H1 (cell line): Measurements from ENCODE around the gene GADD45B. TPM values are rescaled to one million over a fixed set of nuclear protein-coding genes. Genes with fewer than 3 reads are reported as not detected.

Experiments
- CTCF ChIA-PET: fragments of 300-600 bp; sonication (Branson Sonifier 250); formaldehyde crosslinking; loops from one replicate; lab custom pipeline; 2021; ENCODE audit not compliant: partially characterized antibody; lab: Charles Lee
- POLR2A ChIA-PET: fragments of 300-600 bp; sonication (Branson Sonifier 250); formaldehyde crosslinking; loops from one replicate; lab custom pipeline; 2021; ENCODE audit warnings: inconsistent platforms; ENCODE audit not compliant: partially characterized antibody; lab: Charles Lee
- DNase-seq, 2 experiments: peaks; one replicate each; pipeline versions ENCODE4 v3.0.0 to v3.0.0-alpha.2; 2010 to 2022; ENCODE audit warnings: low spot score in 2 of 2, low read depth in 1 of 2, mixed read lengths in 1 of 2
- FAIRE-seq: peaks from 2 replicates; lab custom pipeline; 2011; peaks lifted over from hg19 to GRCh38; lab: Jason Lieb, UNC
- H2AFZ ChIP-seq: 2 replicates; pipeline ENCODE4 v1.8.1; 2012; ENCODE audit warnings: low read length, inconsistent platforms
- H2AK5ac ChIP-seq: 2 replicates; pipeline ENCODE4 v1.6.1; 2013; ENCODE audit warnings: low read depth, low read length
- H2BK120ac ChIP-seq: replicated peaks from 2 replicates; pipeline ENCODE3; 2013; ENCODE audit warnings: low read depth, low read length, inconsistent platforms
- H2BK12ac ChIP-seq: 2 replicates; pipeline ENCODE4 v1.6.1; 2013; ENCODE audit warnings: low read depth, low read length
- H2BK15ac ChIP-seq: 2 replicates; pipeline ENCODE4 v1.6.1; 2013; ENCODE audit warnings: low read length
- H2BK20ac ChIP-seq: 2 replicates; pipeline ENCODE4 v1.6.1; 2013; ENCODE audit warnings: low read length
- H2BK5ac ChIP-seq: 2 replicates; pipeline ENCODE4 v1.6.1; 2013; ENCODE audit warnings: low read depth, low read length
- H3K14ac ChIP-seq: 2 replicates; pipeline ENCODE4 v1.6.1; 2013; ENCODE audit warnings: inconsistent platforms; ENCODE audit not compliant: insufficient read length
- H3K18ac ChIP-seq: 2 replicates; pipeline ENCODE4 v1.6.1; 2013; ENCODE audit warnings: low read length; ENCODE audit errors: extremely low read depth
- H3K23ac ChIP-seq: 2 replicates; pipeline ENCODE4 v1.6.1; 2013; ENCODE audit warnings: inconsistent platforms; ENCODE audit not compliant: insufficient read length
- H3K23me2 ChIP-seq: 2 replicates; pipeline ENCODE4 v1.6.1; 2013; ENCODE audit warnings: low read depth, low read length
- H3K27ac ChIP-seq: 2 replicates; pipeline ENCODE4 v1.6.1; 2011; ENCODE audit warnings: low read depth, low read length, inconsistent platforms
- H3K27me3 ChIP-seq, 4 experiments: replicated peaks in 1 of 4; 1 replicate in 1 of 4; 2 replicates in 3 of 4; pipeline versions ENCODE4 v1.6.1 to v1.8.1; 2011 to 2013; ENCODE audit warnings: low read length in 3 of 4, mild to moderate bottlenecking in 3 of 4, inconsistent platforms in 2 of 4, mixed read lengths in 2 of 4, moderate library complexity in 1 of 4; ENCODE audit not compliant: control insufficient read depth in 3 of 4, insufficient read depth in 3 of 4; ENCODE audit errors: extremely low read depth in 1 of 4
- H3K36me3 ChIP-seq, 4 experiments: 2 replicates each; pipeline versions ENCODE4 v1.6.1 to v1.8.1; 2011 to 2013; ENCODE audit warnings: mild to moderate bottlenecking in 4 of 4, low read length in 3 of 4, moderate library complexity in 2 of 4, control low read depth in 1 of 4, inconsistent platforms in 1 of 4; ENCODE audit not compliant: insufficient read depth in 4 of 4, control insufficient read depth in 2 of 4
- H3K4ac ChIP-seq: replicated peaks from 2 replicates; pipeline ENCODE3; 2013; ENCODE audit warnings: low read length, low read depth, mixed read lengths, inconsistent platforms; ENCODE audit not compliant: insufficient read length
- H3K4me1 ChIP-seq, 4 experiments: replicated peaks in 1 of 4; 1 replicate in 1 of 4; 2 replicates in 3 of 4; pipeline versions ENCODE4 v1.6.1 to v1.8.1; 2011 to 2013; ENCODE audit warnings: low read length in 3 of 4, inconsistent platforms in 2 of 4, mixed read lengths in 1 of 4; ENCODE audit not compliant: insufficient read depth in 4 of 4, control insufficient read depth in 3 of 4
- H3K4me2 ChIP-seq, 2 experiments: 2 replicates each; pipeline versions ENCODE4 v1.6.1 to v1.8.1; 2011 to 2013; ENCODE audit warnings: low read depth in 2 of 2, low read length in 2 of 2, control low read depth in 1 of 2, inconsistent platforms in 1 of 2, mild to moderate bottlenecking in 1 of 2; ENCODE audit not compliant: insufficient read depth in 1 of 2
- H3K4me3 ChIP-seq, 4 experiments: fragments of 200-600, 300-600 bp in 1 of 4; sonication (generic), shearing (Covaris generic), sonication (Bioruptor Twin) in 1 of 4; 2 replicates each; pipeline versions ENCODE4 v1.5.1 to v1.8.1; 2011 to 2016; ENCODE audit warnings: low read length in 4 of 4, low read depth in 3 of 4, control low read depth in 2 of 4, inconsistent platforms in 2 of 4, mild to moderate bottlenecking in 2 of 4, mixed read lengths in 1 of 4, moderate library complexity in 1 of 4; ENCODE audit not compliant: insufficient read depth in 2 of 4; ENCODE audit errors: extremely low read depth in 1 of 4
- H3K56ac ChIP-seq: replicated peaks from 2 replicates; pipeline ENCODE3; 2013; ENCODE audit warnings: low read depth, mild to moderate bottlenecking, mixed read lengths, low read length, inconsistent platforms; ENCODE audit not compliant: insufficient read length
- H3K79me1 ChIP-seq: 2 replicates; pipeline ENCODE4 v1.6.1; 2013; ENCODE audit warnings: low read depth, low read length, control low read depth
- H3K79me2 ChIP-seq, 2 experiments: 2 replicates each; pipeline versions ENCODE4 v1.6.1 to v1.8.1; 2012 to 2013; ENCODE audit warnings: low read length in 2 of 2, mild to moderate bottlenecking in 2 of 2, inconsistent platforms in 1 of 2; ENCODE audit not compliant: insufficient read depth in 2 of 2, control insufficient read depth in 1 of 2
- H3K9ac ChIP-seq, 4 experiments: replicated peaks in 1 of 4; 1 replicate in 1 of 4; 2 replicates in 3 of 4; pipeline versions ENCODE4 v1.6.1 to v1.8.1; 2011 to 2013; ENCODE audit warnings: low read depth in 3 of 4, low read length in 3 of 4, control low read depth in 2 of 4, mild to moderate bottlenecking in 2 of 4, moderate library complexity in 2 of 4, inconsistent platforms in 1 of 4; ENCODE audit errors: extremely low read depth in 1 of 4
- H3K9me3 ChIP-seq, 2 experiments: 2 replicates each; pipeline versions ENCODE4 v1.6.1 to v1.8.1; 2012 to 2013; ENCODE audit warnings: mild to moderate bottlenecking in 2 of 2, moderate library complexity in 2 of 2, control low read depth in 1 of 2, inconsistent platforms in 1 of 2, low read depth in 1 of 2, low read length in 1 of 2, mixed read lengths in 1 of 2; ENCODE audit not compliant: insufficient read depth in 2 of 2
- H4K20me1 ChIP-seq, 2 experiments: replicated peaks in 1 of 2; 2 replicates each; pipeline versions ENCODE3 to v1.8.1; 2011 to 2013; ENCODE audit warnings: inconsistent platforms in 2 of 2, low read length in 2 of 2, mild to moderate bottlenecking in 1 of 2; ENCODE audit not compliant: insufficient read depth in 2 of 2, control insufficient read depth in 1 of 2
- H4K5ac ChIP-seq: 2 replicates; pipeline ENCODE4 v1.6.1; 2013; ENCODE audit warnings: low read length, low read depth, mixed read lengths, inconsistent platforms; ENCODE audit not compliant: insufficient read length
- H4K8ac ChIP-seq: 2 replicates; pipeline ENCODE4 v1.8.0; 2013; ENCODE audit warnings: mild to moderate bottlenecking, moderate library complexity, low read length, inconsistent platforms; ENCODE audit not compliant: insufficient read depth; ENCODE audit errors: extremely low read depth
- H4K91ac ChIP-seq: replicated peaks from 2 replicates; pipeline ENCODE3; 2013; ENCODE audit warnings: low read length, mixed read lengths, inconsistent platforms; ENCODE audit not compliant: insufficient read length
- YY1 ChIP-seq: IDR thresholded peaks from 2 replicates; pipeline ENCODE4 v1.6.1; 2011; ENCODE audit warnings: low read depth, mild to moderate bottlenecking, low read length
- ZNF274 ChIP-seq: IDR thresholded peaks from 2 replicates; pipeline ENCODE4 v1.7.0; 2012; ENCODE audit warnings: low read length, borderline replicate concordance; ENCODE audit errors: extremely low read depth
- WGBS, 2 experiments: shearing (Covaris generic) in 1 of 2; methylation state at CpG; one replicate each; pipeline versions ENCODE4 v1.1.6 to v1.1.7; 2013 to 2015; ENCODE audit warnings: low lambda C conversion rate in 2 of 2, mixed read lengths in 2 of 2, inconsistent platforms in 1 of 2, low coverage in 1 of 2, missing lambda C conversion rate in 1 of 2; ENCODE audit not compliant: insufficient replicate concordance in 2 of 2, insufficient coverage in 1 of 2, insufficient read length in 1 of 2; ENCODE audit errors: extremely low coverage in 1 of 2, missing lambda C conversion rate in 1 of 2; 5-methylcytosine and 5-hydroxymethylcytosine counted together
- microRNA-seq, 2 experiments: library from miRNA; unstranded; fragments of <30 nt; microRNA quantifications; one replicate each; pipeline versions ENCODE4 to v1.2.0, GENCODE V29; 2016 to 2020; ENCODE audit warnings: borderline microRNAs expressed in 2 of 2, borderline number of aligned reads in 2 of 2, borderline replicate concordance in 1 of 2
- polyA plus RNA-seq, 7 experiments: library from polyadenylated mRNA; depleted of rRNA in 3 of 7; stranded (reverse) in 5 of 7; unstranded in 2 of 7; fragments of >200 nt in 5 of 7; fragments of 200-250 nt in 2 of 7; gene quantifications; 1 replicate in 5 of 7; 2 replicates in 1 of 7; 4 replicates in 1 of 7; pipeline versions ENCODE4 v1.2.1 to v1.2.3, GENCODE V29; 2011 to 2013; ENCODE audit warnings: missing spikeins in 2 of 7, mixed read lengths in 2 of 7
- small RNA-seq: library from polyadenylated mRNA; stranded (forward); fragments of <200 nt; extraction: miRNeasy Mini kit (QIAGEN cat#:217004); gene quantifications from one replicate; pipeline ENCODE3, GENCODE V24; 2013; ENCODE audit not compliant: insufficient read depth
- total RNA-seq: library from RNA; stranded (reverse); fragmentation: NEBNext Ultra II Directional; extraction: Animal tissue kit (Norgen Biotek cat#: 25700); gene quantifications from 2 replicates; pipeline ENCODE4 v1.2.1, GENCODE V29; 2021

The GADD45B gene
- total and polyA plus RNA-seq, 2 of the 8 experiments (the other 6 are each of a cell fraction or from before 2014, with no cell fraction given) = 7.4 to 11.4 TPM

- no peak overlapping the region for H3K4me3 ChIP-seq
- TF ChIP-seq ZNF274 (no peak), YY1 (no peak)
- TF ChIP-seq, all 59 proteins: peak for 0
- H2AFZ ChIP-seq = no peak overlapping the region
- no peaks in the 10 kb centered on the region for H3K9me3 ChIP-seq
- no peak overlapping the region for H3K4me2 ChIP-seq
- WGBS, 2 experiments = 80% methylated on average over 4 of the region's 4 CpGs; no CpG with 5 or more reads in 1 of the 2 experiments
- no peak overlapping the region for H2BK15ac ChIP-seq
- no peak overlapping the region for H4K5ac ChIP-seq
- H2AK5ac ChIP-seq = no peak overlapping the region
- no peak overlapping the region for H4K91ac ChIP-seq
- H4K20me1 ChIP-seq = peaks cover 0 to 7% of the 10 kb centered on the region in 2 experiments
- no peak overlapping the region for H2BK5ac ChIP-seq
- no peaks in the 10 kb centered on the region for H3K36me3 ChIP-seq
- H3K79me2 ChIP-seq = no peaks in the 10 kb centered on the region
- H3K56ac ChIP-seq = no peak overlapping the region
- no peak overlapping the region for H2BK120ac ChIP-seq
- H3K4me1 ChIP-seq = peaks cover 0 to 13% (median 5%) of the 10 kb centered on the region in 4 experiments; a peak in 4 of 7 replicates
- H2BK20ac ChIP-seq = no peak overlapping the region
- DNase-seq (no peak), FAIRE-seq (no peak)
- POLR2A ChIA-PET = interaction anchor here (2.0 to 2.7 kb wide), 2 partner anchors 13 to 15 kb away, joined by 5 to 9 read pairs; no protein-coding TSS in a partner anchor
- no peaks in the 10 kb centered on the region for H3K79me1 ChIP-seq
- no peak overlapping the region for H3K4ac ChIP-seq
- H3K9ac ChIP-seq = no peak overlapping the region
- no peak overlapping the region for H3K14ac ChIP-seq
- no peak overlapping the region for H3K18ac ChIP-seq
- H3K23me2 ChIP-seq = no peaks in the 10 kb centered on the region; the same call in 1 of the 2 replicates
- no peak overlapping the region for H2BK12ac ChIP-seq
- no peak overlapping the region for H3K23ac ChIP-seq
- no peaks in the 10 kb centered on the region for H3K27me3 ChIP-seq
- no peak overlapping the region for H3K27ac ChIP-seq
- CTCF ChIA-PET = interaction anchor here (1.0 kb wide), 1 partner anchor 28 kb away, joined by 3 read pairs; no protein-coding TSS in a partner anchor
- H4K8ac ChIP-seq = no peak overlapping the region
Observed at GRCh38 chr19:2527686-2528085, 51.8 kb downstream of the GADD45B start.

Small RNAs within 50 kb of the gene (microRNA-seq; reads per million reads assigned to microRNA genes)
- 0 to 1.0 reads per million in 2 experiments for gene MIR7108

Small RNAs within 50 kb of the gene (small RNA-seq; reads per million reads assigned to genes)
- gene RNU6-993P = not detected

Other genes starting within 250 kb of the GADD45B start
- 135 TPM in 2 replicates for gene PLEKHJ1, start 239.8 kb upstream of the GADD45B start, total RNA-seq
- 187 and 235 TPM in 2 replicates for gene PLEKHJ1, start 239.8 kb upstream of the GADD45B start, polyA plus RNA-seq (2011; rRNA removed)
- gene SF3A2, start 239.3 kb upstream of the GADD45B start, total RNA-seq = 142 and 146 TPM in 2 replicates
- 15.3 and 31.2 TPM in 2 replicates for gene SF3A2, start 239.3 kb upstream of the GADD45B start, polyA plus RNA-seq (2011; rRNA removed)
- 13.0 and 15.4 TPM in 2 replicates for gene AMH, start 226.8 kb upstream of the GADD45B start, total RNA-seq
- gene AMH, start 226.8 kb upstream of the GADD45B start, polyA plus RNA-seq (2011; rRNA removed) = 10.5 and 19.3 TPM in 2 replicates
- 0.56 and 1.7 TPM in 2 replicates for gene JSRP1, start 219.7 kb upstream of the GADD45B start, total RNA-seq
- gene JSRP1, start 219.7 kb upstream of the GADD45B start, polyA plus RNA-seq (2011; rRNA removed) = 0.24 and 0.53 TPM in 2 replicates
- not detected in 2 replicates for gene PEAK3, start 194.0 kb upstream of the GADD45B start, total RNA-seq
- gene PEAK3, start 194.0 kb upstream of the GADD45B start, polyA plus RNA-seq (2011; rRNA removed) = not detected in 2 replicates
- 0.13 TPM in 1 of 2 replicates, not detected in the other for gene LINGO3, start 168.0 kb upstream of the GADD45B start, total RNA-seq
- gene LINGO3, start 168.0 kb upstream of the GADD45B start, polyA plus RNA-seq (2011; rRNA removed) = 0.59 and 0.93 TPM in 2 replicates
- 228 and 238 TPM in 2 replicates for gene LSM7, start 147.5 kb upstream of the GADD45B start, total RNA-seq
- gene LSM7, start 147.5 kb upstream of the GADD45B start, polyA plus RNA-seq (2011; rRNA removed) = 1,335 and 1,623 TPM in 2 replicates
- gene SPPL2B, start 147.4 kb upstream of the GADD45B start, total RNA-seq = 52.6 and 55.7 TPM in 2 replicates
- 34.8 and 83.1 TPM in 2 replicates for gene SPPL2B, start 147.4 kb upstream of the GADD45B start, polyA plus RNA-seq (2011; rRNA removed)
- gene TMPRSS9, start 115.9 kb upstream of the GADD45B start, total RNA-seq = 0.19 and 0.33 TPM in 2 replicates
- gene TMPRSS9, start 115.9 kb upstream of the GADD45B start, polyA plus RNA-seq (2011; rRNA removed) = 0.15 and 0.33 TPM in 2 replicates
- 275 and 277 TPM in 2 replicates for gene TIMM13, start 48.5 kb upstream of the GADD45B start, total RNA-seq
- gene TIMM13, start 48.5 kb upstream of the GADD45B start, polyA plus RNA-seq (2011; rRNA removed) = 270 and 410 TPM in 2 replicates
- 177 and 179 TPM in 2 replicates for gene LMNB2, start 19.2 kb upstream of the GADD45B start, total RNA-seq
- 287 and 360 TPM in 2 replicates for gene LMNB2, start 19.2 kb upstream of the GADD45B start, polyA plus RNA-seq (2011; rRNA removed)
- 7.0 and 7.8 TPM in 2 replicates for gene GNG7, start 226.6 kb downstream of the GADD45B start, total RNA-seq
- gene GNG7, start 226.6 kb downstream of the GADD45B start, polyA plus RNA-seq (2011; rRNA removed) = 2.8 and 5.6 TPM in 2 replicates
- 21.3 and 22.3 TPM in 2 replicates for gene DIRAS1, start 245.2 kb downstream of the GADD45B start, total RNA-seq
- 20.2 and 20.8 TPM in 2 replicates for gene DIRAS1, start 245.2 kb downstream of the GADD45B start, polyA plus RNA-seq (2011; rRNA removed)